Smooth muscle cell (in vitro differentiated cells): Measurements from ENCODE around the gene FAM222B. TPM values are rescaled to one million over a fixed set of nuclear protein-coding genes. Genes with fewer than 3 reads are reported as not detected.
"Not testable (repeated sequence)": the region's sequence is repeated elsewhere in the genome, so short reads cannot be mapped to it uniquely, and the experiment has no call there.

ENCODE experiments used
- DNase-seq: peaks from one replicate; lab custom pipeline; 2025; ENCODE audit not compliant: unreplicated experiment; lab: John Stamatoyannopoulos, UW
- H2AFZ ChIP-seq: fragments of 200-600 bp; sonication (generic); 2 replicates; pipeline ENCODE4 v1.6.0; 2016; ENCODE audit warnings: antibody characterized with exemption, low read depth, mild to moderate bottlenecking
- H3F3A ChIP-seq: fragments of 200-600 bp; sonication (generic); 2 replicates; pipeline ENCODE4 v1.6.0; 2017; ENCODE audit warnings: antibody characterized with exemption, low read depth
- H3K27ac ChIP-seq: fragments of 200-600 bp; sonication (generic); 2 replicates; pipeline ENCODE4 v1.5.1; 2016; ENCODE audit warnings: low read depth, mild to moderate bottlenecking
- H3K27me3 ChIP-seq: fragments of 200-600 bp; sonication (generic); 2 replicates; pipeline ENCODE4 v1.6.1; 2016; ENCODE audit warnings: low read depth, mild to moderate bottlenecking
- H3K36me3 ChIP-seq: fragments of 200-600 bp; sonication (generic); 2 replicates; pipeline ENCODE4 v1.5.1; 2016; ENCODE audit warnings: low read depth
- H3K4me1 ChIP-seq: fragments of 200-600 bp; sonication (generic); 2 replicates; pipeline ENCODE4 v1.5.1; 2016; ENCODE audit warnings: low read depth
- H3K4me2 ChIP-seq: fragments of 200-600 bp; sonication (generic); 2 replicates; pipeline ENCODE4 v1.6.0; 2016; ENCODE audit warnings: mild to moderate bottlenecking
- H3K4me3 ChIP-seq: fragments of 200-600 bp; sonication (generic); 2 replicates; pipeline ENCODE4 v1.5.1; 2016; ENCODE audit warnings: mild to moderate bottlenecking
- H3K79me2 ChIP-seq: fragments of 200-600 bp; sonication (generic); 2 replicates; pipeline ENCODE4 v1.6.0; 2016; ENCODE audit warnings: low read depth, mild to moderate bottlenecking
- H3K9ac ChIP-seq: fragments of 200-600 bp; sonication (generic); 2 replicates; pipeline ENCODE4 v1.6.0; 2016; ENCODE audit warnings: low read depth
- H3K9me3 ChIP-seq: fragments of 200-600 bp; sonication (generic); replicated peaks from 2 replicates; pipeline ENCODE4 v1.5.1; 2016; ENCODE audit warnings: low read depth
- H4K20me1 ChIP-seq: fragments of 200-600 bp; sonication (generic); 2 replicates; pipeline ENCODE4 v1.6.0; 2016; ENCODE audit warnings: low read depth
- WGBS: methylation state at CpG from one replicate; pipeline ENCODE4 v1.1.7; 2016; ENCODE audit warnings: low lambda C conversion rate; 5-methylcytosine and 5-hydroxymethylcytosine counted together
- polyA plus RNA-seq: library from polyadenylated mRNA; unstranded; fragments of >200 nt; fragmentation: Nextera tagmentation; extraction: Ambion mirVana; gene quantifications from 2 replicates; pipeline ENCODE4 v1.2.1, GENCODE V29; 2016
- total RNA-seq: library from RNA; depleted of rRNA; stranded (reverse); fragments of >200 nt; gene quantifications from 2 replicates; pipeline ENCODE4 v1.2.3, GENCODE V29; 2014
- TF ChIP-seq, protein P1 (sequence below): fragments of 200-600 bp; sonication (generic); IDR thresholded peaks from 2 replicates; pipeline ENCODE4 v1.5.1; 2017; ENCODE audit warnings: borderline replicate concordance, mild to moderate bottlenecking, antibody characterized with exemption; ENCODE audit not compliant: insufficient read depth, poor library complexity, severe bottlenecking

The FAM222B gene
- total and polyA plus RNA-seq, 2 experiments from 2014 or later: 20.5 to 28.0 TPM

DNA sequence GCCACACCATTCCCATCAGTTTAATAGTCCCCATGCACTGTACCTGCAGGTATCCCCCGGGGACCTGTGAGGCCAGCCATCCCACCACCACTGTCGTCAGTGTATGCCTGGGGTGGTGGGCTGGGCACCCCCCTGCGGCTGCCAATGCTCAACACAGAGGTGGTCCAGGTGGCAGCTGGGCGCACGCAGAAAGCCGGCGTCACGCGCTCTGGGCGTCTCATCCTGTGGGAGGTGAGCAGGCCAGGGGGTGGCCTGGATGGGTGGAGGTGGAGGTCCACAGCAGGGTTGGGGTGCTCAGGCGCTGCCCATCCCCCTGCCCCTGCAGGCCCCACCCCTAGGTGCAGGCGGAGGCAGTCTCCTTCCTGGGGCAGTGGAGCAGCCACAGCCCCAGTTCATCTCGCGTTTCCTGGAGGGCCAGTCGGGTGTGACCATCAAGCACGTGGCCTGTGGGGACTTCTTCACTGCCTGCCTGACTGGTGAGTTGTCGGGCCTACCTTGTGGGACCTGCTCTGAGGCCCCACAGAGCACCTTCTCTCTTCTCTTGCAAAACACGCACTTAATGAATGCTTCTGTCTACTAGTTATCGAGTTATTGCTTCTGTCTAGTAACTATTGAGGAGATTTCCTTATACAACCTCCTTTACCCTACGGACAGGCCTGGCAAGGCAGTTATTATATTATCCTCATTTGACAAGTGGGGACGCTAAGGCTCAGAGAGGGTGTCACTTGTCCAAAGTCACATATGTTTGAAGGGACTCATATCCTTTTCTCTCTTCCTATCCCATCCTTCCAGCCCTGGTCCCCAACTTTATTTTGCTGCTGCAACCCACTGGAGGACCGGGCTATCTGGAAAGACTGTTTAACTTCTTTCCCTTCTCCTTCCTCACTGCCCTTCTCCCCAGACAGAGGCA is 104.6 kb downstream of the FAM222B start:
- H4K20me1 ChIP-seq: no peaks in the 10 kb centered on the region
- no peaks in the 10 kb centered on the region for H3F3A ChIP-seq
- no peaks in the 10 kb centered on the region for H3K9me3 ChIP-seq
- no peak overlapping the region for H3K9ac ChIP-seq
- no peaks in the 10 kb centered on the region for H3K79me2 ChIP-seq
- no peak for DNase-seq
- no peak overlapping the region for H3K27ac ChIP-seq
- no peak overlapping the region for H3K4me3 ChIP-seq
- H3K36me3 ChIP-seq: no peaks in the 10 kb centered on the region
- H3K27me3 ChIP-seq: no peaks in the 10 kb centered on the region
- TF ChIP-seq, protein P1, sequence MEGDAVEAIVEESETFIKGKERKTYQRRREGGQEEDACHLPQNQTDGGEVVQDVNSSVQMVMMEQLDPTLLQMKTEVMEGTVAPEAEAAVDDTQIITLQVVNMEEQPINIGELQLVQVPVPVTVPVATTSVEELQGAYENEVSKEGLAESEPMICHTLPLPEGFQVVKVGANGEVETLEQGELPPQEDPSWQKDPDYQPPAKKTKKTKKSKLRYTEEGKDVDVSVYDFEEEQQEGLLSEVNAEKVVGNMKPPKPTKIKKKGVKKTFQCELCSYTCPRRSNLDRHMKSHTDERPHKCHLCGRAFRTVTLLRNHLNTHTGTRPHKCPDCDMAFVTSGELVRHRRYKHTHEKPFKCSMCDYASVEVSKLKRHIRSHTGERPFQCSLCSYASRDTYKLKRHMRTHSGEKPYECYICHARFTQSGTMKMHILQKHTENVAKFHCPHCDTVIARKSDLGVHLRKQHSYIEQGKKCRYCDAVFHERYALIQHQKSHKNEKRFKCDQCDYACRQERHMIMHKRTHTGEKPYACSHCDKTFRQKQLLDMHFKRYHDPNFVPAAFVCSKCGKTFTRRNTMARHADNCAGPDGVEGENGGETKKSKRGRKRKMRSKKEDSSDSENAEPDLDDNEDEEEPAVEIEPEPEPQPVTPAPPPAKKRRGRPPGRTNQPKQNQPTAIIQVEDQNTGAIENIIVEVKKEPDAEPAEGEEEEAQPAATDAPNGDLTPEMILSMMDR: no peak
- peaks cover 4% of the 10 kb centered on the region for H3K4me1 ChIP-seq
- no peak overlapping the region for H2AFZ ChIP-seq
- WGBS: 89% methylated on average over 22 of the region's 22 CpGs
- no peak overlapping the region for H3K4me2 ChIP-seq

DNA sequence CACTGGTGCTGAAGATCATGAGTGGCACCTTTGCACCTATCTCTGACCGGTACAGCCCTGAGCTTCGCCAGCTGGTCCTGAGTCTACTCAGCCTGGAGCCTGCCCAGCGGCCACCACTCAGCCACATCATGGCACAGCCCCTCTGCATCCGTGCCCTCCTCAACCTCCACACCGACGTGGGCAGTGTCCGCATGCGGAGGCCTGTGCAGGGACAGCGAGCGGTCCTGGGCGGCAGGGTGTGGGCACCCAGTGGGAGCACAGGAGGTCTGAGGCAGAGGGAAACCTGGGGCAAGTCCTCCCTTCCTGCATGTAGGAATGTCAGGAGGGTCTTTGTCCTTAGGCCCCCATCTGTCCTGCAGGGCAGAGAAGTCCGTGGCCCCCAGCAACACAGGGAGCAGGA is 105.3 kb downstream of the FAM222B start:
- H3K4me3 ChIP-seq: no peak overlapping the region
- no peaks in the 10 kb centered on the region for H3F3A ChIP-seq
- no peak overlapping the region for H3K27ac ChIP-seq
- 98% methylated on average over 12 of the region's 12 CpGs for WGBS
- no peaks in the 10 kb centered on the region for H4K20me1 ChIP-seq
- H3K79me2 ChIP-seq: no peaks in the 10 kb centered on the region
- H3K27me3 ChIP-seq: no peaks in the 10 kb centered on the region
- no peak overlapping the region for H2AFZ ChIP-seq
- no peak for DNase-seq
- no peaks in the 10 kb centered on the region for H3K36me3 ChIP-seq
- H3K9me3 ChIP-seq: no peaks in the 10 kb centered on the region
- no peak overlapping the region for H3K4me2 ChIP-seq
- no peaks in the 10 kb centered on the region for H3K4me1 ChIP-seq
- TF ChIP-seq, protein P1: no peak
- no peak overlapping the region for H3K9ac ChIP-seq

DNA sequence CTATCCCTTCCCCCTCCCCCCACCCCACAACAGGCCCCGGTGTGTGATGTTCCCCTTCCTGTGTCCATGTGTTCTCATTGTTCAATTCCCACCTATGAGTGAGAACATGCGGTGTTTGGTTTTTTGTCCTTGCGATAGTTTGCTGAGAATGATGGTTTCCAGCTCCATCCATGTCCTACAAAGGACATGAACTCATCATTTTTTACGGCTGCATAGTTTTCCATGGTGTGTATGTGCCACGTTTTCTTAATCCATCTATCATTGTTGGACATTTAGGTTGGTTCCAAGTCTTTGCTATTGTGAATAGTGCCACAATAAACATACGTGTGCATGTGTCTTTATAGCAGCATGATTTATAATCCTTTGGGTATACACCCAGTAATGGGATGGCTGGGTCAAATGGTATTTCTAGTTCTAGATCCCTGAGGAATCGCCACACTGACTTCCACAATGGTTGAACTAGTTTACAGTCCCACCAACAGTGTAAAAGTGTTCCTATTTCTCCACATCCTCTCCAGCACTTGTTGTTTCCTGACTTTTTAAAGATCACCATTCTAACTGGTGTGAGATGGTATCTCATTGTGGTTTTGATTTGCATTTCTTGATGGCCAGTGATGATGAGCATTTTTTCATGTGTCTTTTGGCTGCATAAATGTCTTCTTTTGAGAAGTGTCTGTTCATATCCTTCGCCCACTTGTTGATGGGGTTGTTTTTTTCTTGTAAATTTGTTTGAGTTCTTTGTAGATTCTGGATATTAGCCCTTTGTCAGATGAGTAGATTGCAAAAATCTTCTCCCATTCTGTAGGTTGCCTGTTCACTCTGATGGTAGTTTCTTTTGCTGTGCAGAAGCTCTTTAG is 106.4 kb downstream of the FAM222B start:
- H3F3A ChIP-seq, H3K27ac ChIP-seq, H4K20me1 ChIP-seq, H3K36me3 ChIP-seq, H2AFZ ChIP-seq, H3K4me1 ChIP-seq, H3K9me3 ChIP-seq, DNase-seq, H3K4me3 ChIP-seq, H3K4me2 ChIP-seq, H3K79me2 ChIP-seq, H3K27me3 ChIP-seq, H3K9ac ChIP-seq: not testable (repeated sequence)
- 92% methylated on average over 7 of the region's 8 CpGs for WGBS

DNA sequence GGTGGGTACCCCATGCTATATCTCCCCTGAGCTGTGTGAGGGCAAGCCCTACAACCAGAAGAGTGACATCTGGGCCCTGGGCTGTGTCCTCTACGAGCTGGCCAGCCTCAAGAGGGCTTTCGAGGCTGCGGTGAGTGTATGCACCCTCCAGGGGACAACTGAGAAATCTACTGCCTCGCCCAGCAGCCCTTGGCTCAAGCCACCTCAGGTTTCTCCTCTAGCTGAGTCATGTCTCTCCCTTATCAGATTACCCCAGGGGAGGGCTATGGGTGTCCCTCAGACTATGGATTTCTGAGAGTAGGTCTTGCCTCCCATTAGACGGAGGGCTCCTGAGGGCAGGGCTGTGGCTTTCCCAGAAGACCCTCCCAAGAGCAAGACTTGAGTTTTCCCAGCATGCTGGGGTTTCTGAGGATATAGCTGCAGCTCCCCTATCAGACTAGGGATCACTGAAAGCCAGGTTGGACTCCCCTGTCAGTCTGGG is 107.3 kb downstream of the FAM222B start:
- Histone ChIP-seq H3K9me3 (no peaks in the 10 kb centered on the region), H3K4me3 (no peak overlapping the region), H3K79me2 (no peaks in the 10 kb centered on the region), H2AFZ (no peak overlapping the region), H3K4me1 (no peaks in the 10 kb centered on the region), H3F3A (no peaks in the 10 kb centered on the region), H3K4me2 (no peak overlapping the region), H3K9ac (no peak overlapping the region), H4K20me1 (no peaks in the 10 kb centered on the region), H3K27ac (no peak overlapping the region), H3K27me3 (no peaks in the 10 kb centered on the region), H3K36me3 (no peaks in the 10 kb centered on the region)
- DNase-seq: no peak
- WGBS: 68% methylated on average over 5 of the region's 5 CpGs
- TF ChIP-seq, protein P1: no peak
